Measurements from ENCODE around the gene DOK6.

GRCh38 chr18:69774831-69775230, 374.1 kb downstream of the DOK6 start:
- TF ChIP-seq TAF1 (IDR thresholded peaks at IDR 0.05; ENCODE audit: borderline replicate concordance, insufficient read depth, low read length) (no peak), POLR2AphosphoS5 (IDR thresholded peaks at IDR 0.05; ENCODE audit: low read depth, low read length) (no peak), REST (IDR thresholded peaks at IDR 0.05; ENCODE audit: insufficient read depth in 1 of 2, low read depth in 2 of 2, low read length in 2 of 2) (no peak), SIN3A (IDR thresholded peaks at IDR 0.05; ENCODE audit: borderline replicate concordance, insufficient read depth, low read length) (no peak), FOXP2 (optimal IDR thresholded peaks at IDR 0.05; ENCODE audit: borderline replicate concordance, extremely low read depth, extremely low read length, insufficient read depth) (no peak)

All from PFSK-1 (cell line).